ENCODE measurements around the gene ORM2.
"Not testable (repeated sequence)": the region's sequence is repeated elsewhere in the genome, so short reads cannot be mapped to it uniquely, and the experiment has no call there.

Gene ORM2

GRCh38 chr9:114329625-114330022, at the start of gene ORM2:
TSS of gene ORM2 (plus strand) at chr9:114329869. CDS start at chr9:114329905, 36 bp downstream.
- DNase-seq = not testable (repeated sequence)

- DNase-seq = no peak
Observed at GRCh38 chr9:114280636-114281472, 48.8 kb upstream of the ORM2 start.

GRCh38 chr9:114281473-114282103, 48.1 kb upstream of the ORM2 start:
- DNase-seq = no peak

GRCh38 chr9:114282104-114282485, 47.6 kb upstream of the ORM2 start:
- DNase-seq = no peak

GRCh38 chr9:114282507-114282906, 47.2 kb upstream of the ORM2 start:
- no peak for DNase-seq

GRCh38 chr9:114282926-114283325, 46.7 kb upstream of the ORM2 start:
- no peak for DNase-seq

GRCh38 chr9:114283551-114284111, 46.0 kb upstream of the ORM2 start:
- no peak for DNase-seq

- DNase-seq = peak; percentile 2
Observed at GRCh38 chr9:114284316-114285060, 45.2 kb upstream of the ORM2 start.

GRCh38 chr9:114285166-114285867, 44.4 kb upstream of the ORM2 start:
- peak; percentile 8 for DNase-seq

- peak; percentile 1 for DNase-seq
Observed at GRCh38 chr9:114286146-114286679, 43.5 kb upstream of the ORM2 start.

- peak; percentile 6 for DNase-seq
Observed at GRCh38 chr9:114287001-114287762, 42.5 kb upstream of the ORM2 start.

GRCh38 chr9:114287763-114288192, 41.9 kb upstream of the ORM2 start:
- DNase-seq = no peak

GRCh38 chr9:114288193-114289091, 41.2 kb upstream of the ORM2 start:
- DNase-seq = peak; percentile 15

GRCh38 chr9:114289106-114289505, 40.6 kb upstream of the ORM2 start:
- no peak for DNase-seq

GRCh38 chr9:114289571-114290481, 39.8 kb upstream of the ORM2 start:
- DNase-seq = no peak

- DNase-seq = no peak
Observed at GRCh38 chr9:114290561-114290986, 39.1 kb upstream of the ORM2 start.

- no peak for DNase-seq
Observed at GRCh38 chr9:114291064-114291474, 38.6 kb upstream of the ORM2 start.

GRCh38 chr9:114291886-114292590, 37.6 kb upstream of the ORM2 start:
- DNase-seq = no peak

GRCh38 chr9:114294664-114295063, 35.0 kb upstream of the ORM2 start:
- no peak for DNase-seq
